ENCODE results near the gene PAPPA.

PAPPA gene

GRCh38 chr9:116350213-116350612, 196.6 kb downstream of the PAPPA start:
- H4K8ac ChIP-seq (ENCODE audit: low read depth, low read length), result no peak overlapping the region
- DNase-seq, result no peak
- H3K27ac ChIP-seq (ENCODE audit: low read depth, low read length), result no peak overlapping the region
- H3K9ac ChIP-seq (ENCODE audit: low read length), result no peak overlapping the region
- H3K56ac ChIP-seq (ENCODE audit: low read length), result no peak overlapping the region
- no peaks in the 10 kb centered on the region for H3K4me1 ChIP-seq (ENCODE audit: control insufficient read depth, low read depth, low read length)
- H2BK120ac ChIP-seq (ENCODE audit: low read depth, low read length), result no peak overlapping the region
- no peak overlapping the region for H3K4ac ChIP-seq (ENCODE audit: low read depth, low read length)
- H3K27me3 ChIP-seq (ENCODE audit: insufficient read depth, low read length, poor library complexity), result no peaks in the 10 kb centered on the region
- H3K4me2 ChIP-seq (ENCODE audit: low read length), result no peak overlapping the region
- no peak overlapping the region for H2BK5ac ChIP-seq (ENCODE audit: low read length)
- no peaks in the 10 kb centered on the region for H3K36me3 ChIP-seq (ENCODE audit: control insufficient read depth, insufficient read depth, low read length)
- H3K79me1 ChIP-seq (ENCODE audit: low read length), result no peaks in the 10 kb centered on the region
- H3K23ac ChIP-seq (ENCODE audit: low read length), result no peak overlapping the region
- no peaks in the 10 kb centered on the region for H3K79me2 ChIP-seq (ENCODE audit: control insufficient read depth, insufficient read depth, low read length)
- WGBS (ENCODE audit: extremely low coverage, insufficient coverage, low lambda C conversion rate), result no CpG with 5 or more reads among the region's 2 CpGs
- no peak overlapping the region for H3K4me3 ChIP-seq (ENCODE audit: low read length)
- no peak overlapping the region for H2BK15ac ChIP-seq (replicated peaks; ENCODE audit: low read depth)
- no peak overlapping the region for H2AK5ac ChIP-seq (ENCODE audit: low read length)
- H3K18ac ChIP-seq (ENCODE audit: low read length), result no peak overlapping the region
- no peak overlapping the region for H4K5ac ChIP-seq (ENCODE audit: low read length)

- no peak for DNase-seq
- no peaks in the 10 kb centered on the region for H3K36me3 ChIP-seq (ENCODE audit: control insufficient read depth, insufficient read depth, low read length)
- H3K4ac ChIP-seq (ENCODE audit: low read depth, low read length), result no peak overlapping the region
- no CpG with 5 or more reads among the region's 3 CpGs for WGBS (ENCODE audit: extremely low coverage, insufficient coverage, low lambda C conversion rate)
- H3K4me3 ChIP-seq (ENCODE audit: low read length), result no peak overlapping the region
- no peak overlapping the region for H2BK120ac ChIP-seq (ENCODE audit: low read depth, low read length)
- no peak overlapping the region for H3K56ac ChIP-seq (ENCODE audit: low read length)
- H4K8ac ChIP-seq (ENCODE audit: low read depth, low read length), result no peak overlapping the region
- H2AK5ac ChIP-seq (ENCODE audit: low read length), result no peak overlapping the region
- no peak overlapping the region for H3K9ac ChIP-seq (ENCODE audit: low read length)
- H3K27ac ChIP-seq (ENCODE audit: low read depth, low read length), result no peak overlapping the region
- H3K23ac ChIP-seq (ENCODE audit: low read length), result no peak overlapping the region
- H3K18ac ChIP-seq (ENCODE audit: low read length), result no peak overlapping the region
- no peak overlapping the region for H3K4me2 ChIP-seq (ENCODE audit: low read length)
- H3K4me1 ChIP-seq (ENCODE audit: control insufficient read depth, low read depth, low read length), result no peaks in the 10 kb centered on the region
- H2BK15ac ChIP-seq (replicated peaks; ENCODE audit: low read depth), result no peak overlapping the region
- no peaks in the 10 kb centered on the region for H3K79me2 ChIP-seq (ENCODE audit: control insufficient read depth, insufficient read depth, low read length)
- no peaks in the 10 kb centered on the region for H3K79me1 ChIP-seq (ENCODE audit: low read length)
- no peaks in the 10 kb centered on the region for H3K27me3 ChIP-seq (ENCODE audit: insufficient read depth, low read length, poor library complexity)
- no peak overlapping the region for H4K5ac ChIP-seq (ENCODE audit: low read length)
- H2BK5ac ChIP-seq (ENCODE audit: low read length), result no peak overlapping the region
Observed at GRCh38 chr9:116352958-116353357, 199.4 kb downstream of the PAPPA start.

DNA sequence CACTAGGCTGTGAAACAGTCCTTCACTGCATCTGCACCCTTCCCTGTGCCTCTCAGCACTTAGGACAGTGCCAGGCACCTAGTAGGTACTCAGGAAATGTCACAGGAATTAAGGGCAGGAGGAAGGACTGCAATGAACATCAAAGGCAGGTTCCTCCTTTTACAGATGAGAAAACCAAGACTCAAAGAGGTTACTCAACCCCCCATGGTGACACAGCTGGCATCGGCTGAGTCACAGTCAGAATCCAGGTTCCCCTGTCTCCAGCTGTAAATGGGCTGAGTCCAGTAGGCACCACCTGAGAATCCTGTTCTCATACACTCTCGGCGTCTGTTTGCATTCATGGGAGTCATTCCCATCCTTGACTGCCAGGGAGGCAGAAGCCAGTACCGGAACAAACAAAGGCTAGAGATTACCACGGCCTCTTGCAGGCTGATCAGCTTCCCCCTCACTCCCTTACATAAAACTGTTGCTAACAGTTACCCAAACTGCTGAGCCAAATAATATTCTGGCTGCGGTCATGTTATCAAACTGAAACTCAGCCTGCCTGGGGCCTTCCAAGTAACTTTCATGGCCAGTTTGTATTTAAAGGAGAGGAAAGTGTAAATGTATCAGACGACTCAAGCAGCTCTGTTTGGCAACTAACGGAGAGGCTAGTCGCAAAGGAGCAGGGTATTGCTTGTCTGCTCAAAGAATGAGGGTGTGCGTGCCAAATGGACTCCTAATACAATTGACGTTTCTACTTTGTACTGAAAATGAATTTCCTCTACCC, 201.7 kb downstream of the PAPPA start:
- no peak overlapping the region for H3K56ac ChIP-seq (ENCODE audit: low read length)

GRCh38 chr9:116358251-116358650, 204.7 kb downstream of the PAPPA start:
- Histone ChIP-seq H3K79me1 (ENCODE audit: low read length) (no peaks in the 10 kb centered on the region), H3K9ac (ENCODE audit: low read length) (no peak overlapping the region), H3K18ac (ENCODE audit: low read length) (no peak overlapping the region), H3K36me3 (ENCODE audit: control insufficient read depth, insufficient read depth, low read length) (no peaks in the 10 kb centered on the region), H3K79me2 (ENCODE audit: control insufficient read depth, insufficient read depth, low read length) (no peaks in the 10 kb centered on the region), H3K23ac (ENCODE audit: low read length) (no peak overlapping the region), H3K4me1 (ENCODE audit: control insufficient read depth, low read depth, low read length) (no peaks in the 10 kb centered on the region), H3K4me3 (ENCODE audit: low read length) (no peak overlapping the region), H3K4me2 (ENCODE audit: low read length) (no peak overlapping the region), H2AK5ac (ENCODE audit: low read length) (no peak overlapping the region), H3K27ac (ENCODE audit: low read depth, low read length) (no peak overlapping the region), H4K8ac (ENCODE audit: low read depth, low read length) (no peak overlapping the region), H3K4ac (ENCODE audit: low read depth, low read length) (no peak overlapping the region), H3K56ac (ENCODE audit: low read length) (no peak overlapping the region), H4K5ac (ENCODE audit: low read length) (no peak overlapping the region), H2BK15ac (replicated peaks; ENCODE audit: low read depth) (no peak overlapping the region), H3K27me3 (ENCODE audit: insufficient read depth, low read length, poor library complexity) (no peaks in the 10 kb centered on the region), H2BK5ac (ENCODE audit: low read length) (no peak overlapping the region), H2BK120ac (ENCODE audit: low read depth, low read length) (no peak overlapping the region)
- no CpG with 5 or more reads among the region's 3 CpGs for WGBS (ENCODE audit: extremely low coverage, insufficient coverage, low lambda C conversion rate)
- no peak for DNase-seq

More for the DNA sequence above, 201.7 kb downstream of the PAPPA start:
- no peaks in the 10 kb centered on the region for H3K79me1 ChIP-seq (ENCODE audit: low read length)
- no peak overlapping the region for H3K4ac ChIP-seq (ENCODE audit: low read depth, low read length)
- no peak overlapping the region for H3K18ac ChIP-seq (ENCODE audit: low read length)
- H3K9ac ChIP-seq (ENCODE audit: low read length), result no peak overlapping the region
- H3K27me3 ChIP-seq (ENCODE audit: insufficient read depth, low read length, poor library complexity), result no peaks in the 10 kb centered on the region
- H4K8ac ChIP-seq (ENCODE audit: low read depth, low read length), result no peak overlapping the region
- H2BK15ac ChIP-seq (replicated peaks; ENCODE audit: low read depth), result no peak overlapping the region
- no CpG with 5 or more reads among the region's 11 CpGs for WGBS (ENCODE audit: extremely low coverage, insufficient coverage, low lambda C conversion rate)
- DNase-seq, result peak; percentile 71
- no peak overlapping the region for H3K27ac ChIP-seq (ENCODE audit: low read depth, low read length)
- H3K4me2 ChIP-seq (ENCODE audit: low read length), result no peak overlapping the region
- H2AK5ac ChIP-seq (ENCODE audit: low read length), result no peak overlapping the region
- H2BK5ac ChIP-seq (ENCODE audit: low read length), result no peak overlapping the region
- no peaks in the 10 kb centered on the region for H3K79me2 ChIP-seq (ENCODE audit: control insufficient read depth, insufficient read depth, low read length)
- H2BK120ac ChIP-seq (ENCODE audit: low read depth, low read length), result no peak overlapping the region
- H4K5ac ChIP-seq (ENCODE audit: low read length), result no peak overlapping the region
- H3K4me1 ChIP-seq (ENCODE audit: control insufficient read depth, low read depth, low read length), result no peaks in the 10 kb centered on the region
- no peak overlapping the region for H3K23ac ChIP-seq (ENCODE audit: low read length)
- H3K36me3 ChIP-seq (ENCODE audit: control insufficient read depth, insufficient read depth, low read length), result no peaks in the 10 kb centered on the region
- H3K4me3 ChIP-seq (ENCODE audit: low read length), result no peak overlapping the region

DNA sequence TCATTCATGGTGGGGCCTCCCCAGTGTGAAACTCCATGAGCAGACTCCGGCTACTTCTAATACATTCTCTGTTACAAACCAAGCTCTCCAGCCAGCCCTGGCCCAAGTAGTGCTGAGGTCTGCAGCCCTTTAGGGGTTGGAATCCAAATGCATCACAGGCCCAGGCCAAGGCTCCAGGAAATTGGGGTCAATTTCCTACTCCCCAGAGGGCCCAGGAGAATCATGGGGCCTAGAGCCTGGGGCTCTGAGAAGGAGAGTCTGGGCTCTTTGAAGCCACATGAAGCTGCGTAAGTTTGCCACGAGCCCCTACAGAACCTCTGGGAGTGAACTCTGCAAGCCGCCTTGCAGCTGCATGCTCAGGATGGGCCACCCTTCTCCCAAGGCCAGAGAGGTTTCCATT, 206.4 kb downstream of the PAPPA start:
- Histone ChIP-seq H4K8ac (ENCODE audit: low read depth, low read length) (no peak overlapping the region), H2BK120ac (ENCODE audit: low read depth, low read length) (no peak overlapping the region), H4K5ac (ENCODE audit: low read length) (no peak overlapping the region), H3K79me1 (ENCODE audit: low read length) (no peaks in the 10 kb centered on the region), H3K4me2 (ENCODE audit: low read length) (no peak overlapping the region), H2AK5ac (ENCODE audit: low read length) (no peak overlapping the region), H3K4me1 (ENCODE audit: control insufficient read depth, low read depth, low read length) (no peaks in the 10 kb centered on the region), H3K27ac (ENCODE audit: low read depth, low read length) (no peak overlapping the region), H3K27me3 (ENCODE audit: insufficient read depth, low read length, poor library complexity) (no peaks in the 10 kb centered on the region), H2BK15ac (replicated peaks; ENCODE audit: low read depth) (no peak overlapping the region), H3K9ac (ENCODE audit: low read length) (no peak overlapping the region), H3K36me3 (ENCODE audit: control insufficient read depth, insufficient read depth, low read length) (no peaks in the 10 kb centered on the region), H3K4me3 (ENCODE audit: low read length) (no peak overlapping the region), H3K56ac (ENCODE audit: low read length) (no peak overlapping the region), H3K18ac (ENCODE audit: low read length) (no peak overlapping the region), H2BK5ac (ENCODE audit: low read length) (no peak overlapping the region), H3K79me2 (ENCODE audit: control insufficient read depth, insufficient read depth, low read length) (no peaks in the 10 kb centered on the region), H3K23ac (ENCODE audit: low read length) (no peak overlapping the region), H3K4ac (ENCODE audit: low read depth, low read length) (no peak overlapping the region)
- DNase-seq, result no peak
- WGBS (ENCODE audit: extremely low coverage, insufficient coverage, low lambda C conversion rate), result no CpG with 5 or more reads among the region's 4 CpGs

GRCh38 chr9:116360989-116361388, 207.4 kb downstream of the PAPPA start:
- Histone ChIP-seq H3K4me2 (ENCODE audit: low read length) (no peak overlapping the region), H2BK5ac (ENCODE audit: low read length) (no peak overlapping the region), H3K79me1 (ENCODE audit: low read length) (no peaks in the 10 kb centered on the region), H2BK120ac (ENCODE audit: low read depth, low read length) (no peak overlapping the region), H3K18ac (ENCODE audit: low read length) (no peak overlapping the region), H3K27ac (ENCODE audit: low read depth, low read length) (no peak overlapping the region), H3K56ac (ENCODE audit: low read length) (no peak overlapping the region), H3K79me2 (ENCODE audit: control insufficient read depth, insufficient read depth, low read length) (no peaks in the 10 kb centered on the region), H3K9ac (ENCODE audit: low read length) (no peak overlapping the region), H3K36me3 (ENCODE audit: control insufficient read depth, insufficient read depth, low read length) (no peaks in the 10 kb centered on the region), H2AK5ac (ENCODE audit: low read length) (no peak overlapping the region), H4K8ac (ENCODE audit: low read depth, low read length) (no peak overlapping the region), H3K27me3 (ENCODE audit: insufficient read depth, low read length, poor library complexity) (no peaks in the 10 kb centered on the region), H3K4ac (ENCODE audit: low read depth, low read length) (no peak overlapping the region), H3K4me3 (ENCODE audit: low read length) (no peak overlapping the region), H3K4me1 (ENCODE audit: control insufficient read depth, low read depth, low read length) (no peaks in the 10 kb centered on the region), H3K23ac (ENCODE audit: low read length) (no peak overlapping the region), H2BK15ac (replicated peaks; ENCODE audit: low read depth) (no peak overlapping the region), H4K5ac (ENCODE audit: low read length) (no peak overlapping the region)
- WGBS (ENCODE audit: extremely low coverage, insufficient coverage, low lambda C conversion rate), result no CpG with 5 or more reads among the region's 2 CpGs
- DNase-seq, result no peak

Measured in mesendoderm (in vitro differentiated cells).